HG02798 (cell line): Measurements from ENCODE around the gene GALNT9.
"Not testable (repeated sequence)": the region's sequence is repeated elsewhere in the genome, so short reads cannot be mapped to it uniquely, and the experiment has no call there.

Experiments used
- ATAC-seq: cut with Tn5 transposase; IDR thresholded peaks from one replicate; pipeline ENCODE4 v1.9.1; 2021; ENCODE audit warnings: mild to moderate bottlenecking; ENCODE audit not compliant: unreplicated experiment, poor library complexity

Gene GALNT9

DNA sequence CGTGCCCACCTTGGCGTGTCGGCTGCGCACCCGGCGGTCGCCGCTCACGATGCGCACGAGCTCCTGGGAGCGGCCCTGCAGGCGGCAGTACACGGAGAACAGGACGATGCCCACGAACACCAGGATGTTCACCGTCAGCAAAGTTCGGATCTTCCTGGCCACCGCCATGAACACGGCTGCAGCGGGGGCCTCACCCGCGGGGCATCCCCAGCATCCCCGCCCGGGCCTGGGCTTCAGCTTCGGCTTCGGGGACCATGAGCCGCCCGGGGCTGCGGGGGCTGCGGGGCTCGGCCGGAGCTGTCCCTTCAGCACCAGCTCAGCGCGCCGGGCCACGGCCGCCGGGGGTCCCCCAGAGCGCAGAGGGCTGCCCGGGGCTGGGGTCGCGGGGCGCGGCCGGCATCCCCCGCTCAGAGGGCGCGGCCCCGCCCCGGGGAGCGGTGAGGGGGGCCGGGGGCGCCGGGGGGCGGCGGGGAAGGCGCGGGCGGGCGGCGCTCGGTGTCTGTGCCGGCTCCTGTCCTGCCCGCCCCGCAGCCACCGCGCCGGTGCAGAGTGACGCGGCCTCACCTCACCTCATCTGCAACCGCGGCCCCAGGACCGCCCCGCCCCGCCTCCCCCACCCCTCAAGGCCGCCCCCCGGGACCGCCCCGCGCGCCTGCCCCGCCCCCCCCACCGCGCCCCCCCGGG lies at the start of gene GALNT9:
GALNT9 (minus strand) TSS at position 554 of the 684 bp plus-strand sequence; CDS start at position 168, 386 bp downstream.
- ATAC-seq: no peak

DNA sequence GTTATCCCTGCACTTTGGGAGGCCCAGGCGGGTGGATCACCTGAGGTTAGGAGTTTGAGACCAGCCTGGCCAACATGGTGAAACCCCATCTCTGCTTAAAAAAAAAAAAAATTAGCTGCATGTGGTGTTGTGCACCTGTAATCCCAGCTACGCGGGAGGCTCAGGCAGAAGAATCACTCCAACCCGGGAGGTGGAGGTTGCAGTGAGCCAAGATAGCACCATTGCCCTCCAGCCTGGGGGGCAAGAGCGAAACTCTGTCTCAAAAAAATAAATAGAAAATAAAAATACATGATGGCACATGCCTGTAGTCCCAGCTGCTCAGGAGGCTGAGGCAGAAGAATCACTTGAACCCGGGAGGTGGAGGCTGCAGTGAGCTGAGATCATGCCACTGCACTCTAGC lies 49.7 kb upstream of the GALNT9 start:
- not testable (repeated sequence) for ATAC-seq

DNA sequence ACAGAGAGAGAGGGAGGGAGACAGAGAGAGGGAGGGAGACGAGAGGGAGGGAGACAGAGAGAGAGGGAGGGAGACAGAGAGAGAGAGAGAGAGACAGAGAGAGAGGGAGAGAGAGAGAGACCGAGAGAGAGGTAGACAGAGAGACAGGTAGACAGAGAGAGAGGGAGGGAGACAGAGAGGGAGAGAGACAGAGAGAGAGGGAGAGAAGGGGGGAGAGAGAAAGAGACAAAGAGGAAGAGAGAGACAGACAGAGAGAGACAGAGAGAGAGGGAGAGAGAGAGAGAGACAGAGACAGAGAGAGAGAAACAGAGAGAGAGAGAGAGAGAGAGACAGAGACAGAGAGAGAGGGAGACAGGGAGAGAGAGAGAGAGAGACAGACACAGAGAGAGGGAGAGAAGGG lies 47.8 kb upstream of the GALNT9 start:
- ATAC-seq: no peak

DNA sequence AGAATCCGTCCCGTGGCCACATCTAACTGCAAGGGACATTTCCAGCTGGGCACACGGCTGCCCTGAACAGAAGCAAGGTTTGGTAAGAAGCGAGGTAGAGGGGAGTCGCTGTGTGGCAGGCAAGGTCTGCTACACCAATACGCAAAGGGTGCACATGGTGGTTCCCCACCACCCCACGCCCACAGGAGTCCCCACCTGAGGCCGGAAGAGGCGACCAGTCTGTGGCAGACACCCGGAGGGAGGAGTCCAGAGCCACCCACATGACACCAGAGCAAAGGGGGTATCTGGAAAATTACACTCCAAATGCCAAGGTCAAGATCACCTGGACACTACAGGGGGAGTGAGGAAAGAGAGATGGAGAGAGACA lies 47.1 kb upstream of the GALNT9 start:
- ATAC-seq: no peak

DNA sequence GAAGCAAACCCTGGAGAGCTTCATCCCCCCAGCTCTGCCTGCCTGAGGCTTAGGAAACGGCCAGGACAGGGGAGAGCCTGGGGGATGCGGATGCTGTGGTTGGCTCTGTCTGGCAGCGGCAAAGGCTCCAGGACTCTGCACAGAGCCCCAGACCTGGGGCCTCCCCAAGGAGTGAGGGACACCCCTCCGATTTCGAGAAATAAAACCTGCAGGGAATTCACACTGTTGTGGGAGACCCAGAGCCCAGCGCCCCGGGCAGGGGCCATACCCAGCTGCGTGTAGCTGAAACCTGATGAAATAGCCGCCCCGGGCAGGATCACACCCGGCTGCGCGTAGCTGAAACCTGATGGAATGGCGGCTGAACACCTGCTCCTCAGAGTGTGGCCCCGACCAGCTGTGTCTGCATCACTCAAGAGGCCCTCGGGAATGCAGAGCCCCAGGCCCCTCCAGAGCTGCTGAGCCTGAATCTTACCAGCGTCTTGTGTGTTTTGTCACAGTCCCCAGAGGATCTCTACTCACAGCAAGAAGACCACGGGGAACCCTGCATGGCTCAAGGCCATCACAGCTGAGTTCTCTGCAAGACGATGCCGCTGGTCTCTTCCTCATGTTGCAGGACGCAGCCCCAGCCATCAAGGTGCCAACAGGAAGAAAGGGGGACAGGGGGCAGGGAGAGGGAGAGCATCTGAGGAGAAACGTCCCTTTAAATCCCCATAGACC lies 46.5 kb upstream of the GALNT9 start:
- ATAC-seq: no peak

DNA sequence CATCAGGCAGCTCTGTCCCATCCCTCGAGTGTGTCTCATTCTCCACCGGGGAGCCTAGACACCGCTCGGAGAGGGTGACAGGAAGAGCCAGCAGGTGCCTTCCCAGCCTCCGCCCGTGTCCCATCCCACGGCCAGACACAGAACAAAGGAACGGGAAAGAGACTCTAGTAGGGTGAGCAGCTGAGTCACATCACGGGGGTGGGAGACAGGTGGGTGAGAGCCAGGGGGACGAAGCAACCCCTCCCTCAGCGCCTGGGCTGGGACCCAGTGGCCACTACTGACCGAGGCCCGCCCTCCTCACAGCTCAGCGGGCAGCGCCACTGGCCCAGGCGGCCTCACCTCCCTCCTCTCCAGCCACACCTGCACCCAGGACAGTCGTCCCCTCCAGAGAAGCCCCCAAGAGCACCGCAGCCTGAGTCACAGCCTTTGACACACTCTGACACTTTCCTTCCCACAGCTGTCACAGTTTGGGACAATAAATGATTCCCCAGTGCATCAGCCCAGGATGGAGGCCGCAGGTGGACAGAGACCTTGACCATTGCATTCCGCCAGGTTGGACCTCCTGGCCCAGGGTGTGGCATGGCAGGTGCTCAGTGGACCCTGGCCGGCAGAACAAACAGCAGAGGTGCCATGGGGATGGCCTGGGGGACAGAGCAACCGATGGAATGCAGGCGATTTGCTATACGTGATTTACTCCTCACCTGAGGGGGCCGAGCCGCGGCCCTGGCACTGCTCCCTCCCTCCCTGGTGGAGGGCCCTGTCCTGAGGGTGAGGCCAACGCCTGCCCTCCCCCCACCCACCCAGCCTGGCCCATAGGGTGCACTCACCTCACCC lies 45.4 kb upstream of the GALNT9 start:
- ATAC-seq: no peak

DNA sequence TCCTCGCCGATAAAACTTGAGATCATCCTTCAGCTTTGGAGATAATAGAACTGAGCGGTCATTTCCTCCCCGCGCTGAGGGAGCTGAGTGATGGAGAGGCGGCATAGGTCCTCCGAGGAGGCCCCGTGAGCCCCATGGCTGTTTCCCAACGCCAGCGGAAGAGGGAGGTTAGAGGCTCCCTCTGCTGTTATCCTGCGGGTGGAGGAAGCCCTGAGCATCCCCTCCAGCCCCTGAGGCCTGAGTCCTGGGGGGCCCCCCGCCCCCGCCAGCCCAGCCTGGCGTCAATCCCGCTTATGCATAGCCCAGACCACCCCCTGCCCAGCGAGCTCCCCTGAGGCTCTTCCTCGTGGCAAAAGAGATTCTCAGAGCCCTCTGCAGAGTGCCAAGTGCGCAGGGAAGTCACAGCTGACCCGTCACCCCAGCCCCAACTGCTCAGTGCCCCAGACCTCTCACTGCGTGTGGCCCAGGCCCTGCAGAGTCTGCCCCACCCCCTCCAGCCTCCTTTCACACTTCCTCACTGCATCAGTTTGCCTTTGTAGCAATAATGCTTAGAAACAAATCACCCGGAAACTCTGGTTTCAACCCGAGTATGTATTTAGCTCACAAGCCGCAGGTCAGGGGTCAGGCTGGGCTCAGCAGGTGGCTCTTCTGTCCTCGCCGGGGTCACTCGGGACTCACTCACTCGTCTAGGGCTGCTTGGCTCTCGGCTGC lies 44.7 kb upstream of the GALNT9 start:
- ATAC-seq: no peak

DNA sequence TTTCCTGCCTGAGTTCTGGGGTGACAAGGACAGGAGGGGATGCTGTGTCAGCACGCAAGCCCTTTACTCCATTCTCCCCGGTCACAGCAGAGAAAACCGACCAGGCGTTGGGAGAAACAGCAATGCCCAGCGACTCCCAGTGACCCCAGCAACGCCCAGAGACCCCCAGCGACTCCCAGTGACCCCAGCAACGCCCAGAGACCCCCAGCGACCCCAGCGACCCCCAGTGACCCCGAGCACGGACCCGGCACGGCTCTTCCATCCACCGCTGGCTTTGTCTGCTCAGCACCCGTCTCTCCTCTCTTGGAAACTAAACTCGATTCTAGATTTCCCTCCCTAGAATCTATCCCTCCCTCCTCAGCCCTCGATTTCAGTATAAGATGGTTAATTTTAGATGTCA lies 38.5 kb upstream of the GALNT9 start:
- no peak for ATAC-seq

DNA sequence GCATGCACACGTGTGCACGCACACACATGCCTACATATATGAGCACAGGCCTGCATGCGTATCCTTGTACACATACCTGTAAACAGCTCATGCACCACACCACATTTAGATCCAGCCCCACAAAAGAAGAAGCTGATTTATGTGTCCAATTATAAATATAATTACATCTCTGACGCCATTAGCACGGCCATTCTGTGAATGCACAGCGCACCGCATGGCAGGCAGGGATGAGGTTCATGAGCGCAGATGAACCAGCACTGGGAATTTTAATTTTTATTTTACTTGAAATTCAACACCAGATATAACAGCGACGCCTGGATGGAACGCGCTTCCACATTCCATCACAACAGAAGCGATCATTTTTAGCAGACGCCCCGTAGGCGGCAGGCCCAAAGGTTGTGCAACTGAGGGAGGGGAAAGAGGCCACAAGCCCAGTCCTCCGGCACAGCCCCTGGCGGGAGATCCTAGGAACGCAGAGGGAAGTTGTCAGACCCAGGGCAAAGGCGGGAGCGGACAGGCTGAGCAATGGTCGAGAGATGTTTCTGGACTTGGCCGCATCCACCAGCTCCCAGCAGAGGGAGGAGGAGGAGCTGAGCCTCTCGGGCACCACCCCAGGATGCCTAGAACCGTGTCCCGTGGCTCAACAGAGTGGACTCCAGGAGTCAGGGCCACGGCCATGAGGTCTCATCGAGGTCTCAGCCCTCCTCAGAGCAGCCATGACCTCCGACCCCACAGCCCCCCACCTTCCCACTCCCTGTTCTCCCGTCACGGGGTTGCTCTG lies 37.9 kb upstream of the GALNT9 start:
- ATAC-seq: no peak

DNA sequence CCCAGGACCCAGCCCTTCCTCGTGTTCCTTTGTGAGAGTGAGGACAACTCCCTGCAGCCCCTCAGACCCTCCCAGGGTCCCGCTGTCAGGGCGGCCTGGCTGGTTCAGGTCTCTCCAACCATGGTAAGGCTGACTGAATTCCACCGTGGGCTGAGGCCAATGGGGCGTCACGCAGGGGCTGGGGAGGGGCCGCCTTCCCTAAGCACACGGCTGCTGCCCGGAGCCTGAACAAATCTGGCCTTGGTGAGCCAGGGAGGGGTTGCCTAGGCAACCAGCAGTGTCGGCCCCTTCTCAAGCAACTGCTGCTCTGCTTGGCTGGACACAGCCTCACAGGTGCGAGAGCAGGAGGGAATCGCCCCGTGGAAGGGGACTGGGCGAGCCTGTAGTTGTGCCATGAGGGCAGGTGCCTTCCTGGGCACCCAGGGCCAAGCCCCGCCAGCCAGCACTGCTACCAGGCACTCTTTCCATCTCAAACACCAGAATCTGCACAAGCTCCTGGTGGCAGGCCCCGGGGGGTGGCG lies 37.0 kb upstream of the GALNT9 start:
- ATAC-seq: no peak

DNA sequence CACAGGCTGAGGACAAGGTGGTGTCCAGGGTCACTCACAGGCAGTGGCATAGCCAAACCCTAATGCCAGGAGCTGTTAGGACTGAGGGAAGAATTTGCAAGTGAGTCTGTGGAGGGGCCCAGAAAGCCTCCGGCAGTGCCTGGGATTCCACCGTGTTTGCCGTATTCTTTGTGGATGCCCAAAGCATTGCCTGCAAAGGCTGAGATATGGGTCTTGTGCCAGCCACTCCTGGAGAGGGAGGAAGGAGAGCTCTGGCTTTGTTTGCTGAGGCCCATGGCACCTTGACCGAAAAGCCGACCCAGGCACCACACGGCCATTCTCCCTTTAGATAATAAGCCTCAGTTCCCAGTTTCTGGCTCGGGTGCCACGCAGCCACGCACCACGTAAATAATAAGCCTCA lies 35.8 kb upstream of the GALNT9 start:
- no peak for ATAC-seq

DNA sequence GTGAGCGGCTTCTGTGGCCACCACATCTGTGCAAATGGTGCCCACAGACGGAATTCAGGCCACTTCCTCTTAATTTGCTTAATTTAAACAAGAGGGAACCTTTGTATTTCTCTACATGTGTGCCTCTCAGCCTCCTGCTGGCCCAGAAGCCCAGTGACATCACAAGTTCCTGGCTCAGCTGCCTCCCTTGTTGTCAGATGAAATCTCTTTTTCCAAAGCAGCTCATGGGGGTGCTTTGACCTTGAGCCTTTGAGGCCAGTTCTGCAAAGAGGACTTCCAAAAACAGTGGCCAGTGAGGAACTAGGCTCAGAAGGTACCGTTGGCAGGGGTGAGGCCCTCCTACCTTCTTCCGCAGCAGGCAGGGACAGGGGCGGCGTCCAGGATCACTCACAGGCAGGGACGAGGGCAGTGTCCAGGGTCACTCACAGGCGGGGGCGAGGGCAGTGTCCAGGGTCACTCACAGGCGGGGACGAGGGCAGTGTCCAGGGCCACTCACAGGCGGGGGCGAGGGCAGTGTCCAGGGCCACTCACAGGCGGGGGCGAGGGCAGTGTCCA lies 35.0 kb upstream of the GALNT9 start:
- ATAC-seq: no peak

DNA sequence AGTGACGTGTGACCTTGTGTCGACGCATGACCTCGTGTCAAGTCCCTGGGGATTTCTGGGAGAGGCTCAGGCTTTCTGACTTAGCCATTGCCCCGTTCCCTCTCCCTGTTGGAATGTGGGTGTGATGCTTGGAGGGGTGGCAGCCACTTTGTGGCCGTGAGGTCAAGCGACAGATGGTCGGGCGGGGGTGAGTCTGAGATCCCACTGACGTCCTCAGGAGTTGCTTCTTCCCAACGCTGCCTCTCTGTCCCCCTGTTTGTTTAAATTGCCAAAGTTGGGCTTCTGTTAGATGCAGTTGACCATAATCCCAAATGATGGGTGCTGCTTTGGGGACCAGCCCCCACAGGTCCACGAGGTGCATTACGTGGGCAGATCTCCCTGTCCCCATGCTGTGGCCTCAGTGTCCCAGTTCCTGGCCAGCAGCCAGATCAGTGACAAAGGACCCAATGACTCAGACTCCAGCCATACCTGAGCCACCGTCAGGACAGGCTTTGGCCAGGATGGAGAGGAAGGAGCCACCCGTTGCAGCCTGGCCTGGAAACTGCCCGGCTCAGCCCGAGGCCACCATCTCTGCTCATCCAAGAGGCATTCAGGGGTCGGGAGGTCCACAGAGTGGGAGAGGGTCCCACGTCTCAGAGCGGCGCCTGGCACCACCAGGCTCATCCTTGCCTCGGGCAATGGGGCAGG lies 34.4 kb upstream of the GALNT9 start:
- no peak for ATAC-seq

DNA sequence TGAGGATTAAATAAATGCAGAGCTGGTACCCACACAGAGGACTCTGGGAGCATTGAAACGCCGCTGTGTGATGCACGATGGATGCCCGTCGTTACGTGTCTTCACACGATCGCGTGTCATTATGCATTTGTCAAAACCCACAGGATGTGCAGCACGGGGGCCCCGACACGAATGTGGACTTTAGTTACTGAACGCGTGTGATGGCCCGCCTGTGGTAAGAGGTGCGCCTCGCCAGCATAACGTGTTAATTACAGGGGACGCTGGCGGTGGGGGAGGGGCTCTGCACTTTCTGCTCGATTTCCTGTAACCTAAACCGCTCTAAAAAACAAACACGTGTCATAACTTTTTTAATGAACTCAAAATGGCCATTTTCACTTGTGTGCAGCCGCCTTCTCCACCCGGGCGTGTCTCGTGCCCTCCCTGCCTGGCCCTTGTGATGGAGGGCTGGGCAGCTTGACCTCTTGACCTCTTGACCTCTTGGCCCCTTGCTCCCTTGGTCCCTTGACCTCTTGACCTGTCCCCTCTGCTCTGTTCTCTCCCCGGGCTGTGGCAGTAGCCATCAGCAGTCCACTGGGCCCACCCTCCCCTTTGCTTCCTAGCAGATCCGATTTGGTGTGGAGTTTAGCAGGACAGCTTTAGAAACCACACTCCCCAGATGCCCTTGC lies 33.7 kb upstream of the GALNT9 start:
- no peak for ATAC-seq

DNA sequence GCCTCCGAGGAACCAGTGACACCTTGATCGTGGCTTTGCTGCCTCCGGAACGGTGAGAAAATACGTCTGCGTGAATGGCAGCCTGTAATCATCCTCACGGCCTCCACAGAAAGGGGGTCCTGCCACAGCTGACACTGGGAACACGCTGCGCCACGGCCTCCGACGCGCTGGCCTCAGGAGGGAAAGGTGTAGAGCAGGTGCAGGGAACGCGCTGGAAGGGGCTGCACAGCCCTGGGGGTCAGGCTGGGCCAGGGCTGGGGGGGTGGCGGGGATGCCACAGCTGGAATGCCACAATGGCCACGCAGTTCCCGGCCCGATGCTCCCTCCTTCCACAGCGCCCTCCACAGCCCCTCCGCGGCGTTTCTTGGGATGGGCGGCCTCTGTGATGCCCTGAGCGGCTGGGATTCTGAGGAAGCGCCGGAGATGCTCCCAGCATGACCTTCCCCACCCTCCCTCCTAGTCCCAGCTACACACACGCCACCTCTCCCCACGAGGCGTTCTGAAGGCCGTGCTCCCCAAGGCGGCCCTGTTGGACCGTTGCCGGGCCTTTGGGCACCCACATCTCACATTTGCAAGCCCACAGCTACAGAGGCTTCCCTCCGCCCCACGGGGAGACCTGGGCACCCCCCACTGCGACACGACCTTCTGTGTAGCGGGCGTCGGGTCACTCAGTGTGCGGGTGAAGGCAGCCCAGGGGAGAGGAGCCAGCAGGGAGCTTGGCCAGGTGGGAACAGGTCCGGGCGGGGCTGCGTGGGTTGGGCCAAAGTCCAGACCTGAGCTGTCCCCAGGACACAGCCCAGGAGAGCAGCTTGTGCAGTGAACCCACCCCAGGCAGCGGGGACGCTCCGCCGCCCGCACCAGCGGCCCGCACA lies 31.8 kb upstream of the GALNT9 start:
- no peak for ATAC-seq

DNA sequence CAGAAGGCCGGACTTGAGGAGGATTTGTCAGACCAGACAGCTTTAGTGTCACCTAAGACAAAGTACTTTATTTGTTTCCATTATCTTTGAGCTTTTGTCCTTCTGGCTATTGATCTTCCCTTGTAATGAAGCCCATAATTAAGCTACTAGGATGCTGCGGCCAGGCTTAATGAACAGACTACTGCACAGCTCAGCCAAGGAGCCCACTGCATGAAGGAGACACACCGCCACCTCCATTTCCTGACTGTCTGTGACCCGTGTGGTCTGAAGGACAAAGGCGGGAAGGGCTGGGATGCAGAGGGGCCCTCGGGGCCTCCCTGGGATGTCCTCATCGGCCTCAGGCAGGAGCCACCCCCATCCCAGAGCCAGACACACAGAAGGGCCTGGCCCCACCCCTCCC lies 31.0 kb upstream of the GALNT9 start:
- ATAC-seq: no peak

DNA sequence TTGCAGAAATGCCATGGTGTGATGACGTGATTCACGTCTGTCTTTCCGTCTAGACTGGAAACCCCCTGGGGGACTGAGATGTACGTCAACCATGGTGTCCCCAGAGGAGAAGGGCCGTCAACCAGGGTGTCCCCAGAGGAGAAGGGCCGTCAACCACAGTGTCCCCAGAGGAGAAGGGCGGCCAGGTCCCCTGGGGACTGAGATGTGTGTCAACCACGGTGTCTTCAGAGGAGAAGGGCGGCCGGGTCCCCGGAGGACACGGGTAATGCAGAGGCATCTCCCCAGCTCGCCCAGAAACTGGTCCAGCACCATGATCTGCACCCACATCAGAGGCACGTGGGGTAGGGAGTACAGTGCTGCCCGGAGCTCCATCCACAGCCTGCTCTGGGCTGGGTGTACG lies 30.6 kb upstream of the GALNT9 start:
- ATAC-seq: no peak
